ENCODE results near the gene PPP2R5C. TPM values are rescaled to one million over a fixed set of nuclear protein-coding genes. Genes with fewer than 3 reads are reported as not detected.
A peak's percentile ranks its signal among the peaks of the same experiment; 100 is the strongest.

Gene PPP2R5C
- total and polyA plus RNA-seq, 2 of the 8 experiments (the other 6 are each of a cell fraction or from before 2014, with no cell fraction given): 49.6 to 95.9 TPM

DNA sequence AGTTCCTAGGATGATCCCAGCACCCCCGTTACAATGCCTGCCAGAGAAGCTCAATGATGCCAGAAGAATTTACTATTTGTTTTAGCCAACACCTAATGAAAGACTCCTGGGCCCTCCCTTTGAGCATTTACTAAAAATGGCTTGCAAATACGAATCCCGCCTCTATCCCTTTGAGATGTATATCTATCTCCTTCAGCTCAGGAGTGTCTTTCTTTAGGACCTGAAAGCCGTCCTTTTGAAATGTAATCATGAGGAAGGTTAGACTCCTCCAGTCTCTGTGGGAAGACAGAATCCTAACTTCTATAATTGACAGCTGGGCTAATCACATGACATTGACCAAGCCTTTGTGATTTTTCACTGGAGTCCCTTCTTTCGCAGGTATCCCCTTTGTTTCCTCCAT, 183.7 kb downstream of the PPP2R5C start:
- CTCF ChIA-PET (ENCODE audit: partially characterized antibody): interaction anchor here (0.6 to 1.3 kb wide), 7 partner anchors 9 to 1420 kb away, joined by 3 to 7 read pairs (median 4); no protein-coding TSS in a partner anchor
- H3K23ac ChIP-seq (ENCODE audit: insufficient read length): no peak overlapping the region
- TF ChIP-seq, protein P1, sequence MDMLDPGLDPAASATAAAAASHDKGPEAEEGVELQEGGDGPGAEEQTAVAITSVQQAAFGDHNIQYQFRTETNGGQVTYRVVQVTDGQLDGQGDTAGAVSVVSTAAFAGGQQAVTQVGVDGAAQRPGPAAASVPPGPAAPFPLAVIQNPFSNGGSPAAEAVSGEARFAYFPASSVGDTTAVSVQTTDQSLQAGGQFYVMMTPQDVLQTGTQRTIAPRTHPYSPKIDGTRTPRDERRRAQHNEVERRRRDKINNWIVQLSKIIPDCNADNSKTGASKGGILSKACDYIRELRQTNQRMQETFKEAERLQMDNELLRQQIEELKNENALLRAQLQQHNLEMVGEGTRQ (IDR thresholded peaks at IDR 0.05; ENCODE audit: low read length): peak; percentile 40; the same call in 1 of the 2 replicates
- TF ChIP-seq CTBP2 (IDR thresholded peaks at IDR 0.05; ENCODE audit: borderline replicate concordance, insufficient read depth, insufficient read length, low read length) (no peak), POU5F1 (IDR thresholded peaks at IDR 0.05; ENCODE audit: low read depth, low read length) (peak; percentile 45; the same call in 1 of the 2 replicates), KDM4A (IDR thresholded peaks at IDR 0.05; ENCODE audit: low read depth, low read length, severe bottlenecking) (no peak), FOSL1 (IDR thresholded peaks at IDR 0.05; ENCODE audit: insufficient read depth, low read depth, low read length) (no peak), SIN3A (conservative IDR thresholded peaks at IDR 0.05 in 1 of 2, IDR thresholded peaks at IDR 0.05 in 1 of 2; ENCODE audit: low read depth in 1 of 2, low read length in 2 of 2) (peak; percentile 76 to 80; a peak in 3 of 4 replicates), EGR1 (IDR thresholded peaks at IDR 0.05; ENCODE audit: borderline replicate concordance, low read depth, low read length) (no peak), PHF8 (conservative IDR thresholded peaks at IDR 0.05; ENCODE audit: low read depth, low read length) (no peak), TCF12 (IDR thresholded peaks at IDR 0.05; ENCODE audit: low read depth, low read length) (peak; percentile 93), POLR2AphosphoS5 (IDR thresholded peaks at IDR 0.05; ENCODE audit: low read depth, low read length) (peak; percentile 39; the same call in 1 of the 2 replicates), NANOG (IDR thresholded peaks at IDR 0.05; ENCODE audit: insufficient read depth, low read depth, low read length, poor library complexity, severe bottlenecking) (peak; percentile 73)

More for the DNA sequence above, 183.7 kb downstream of the PPP2R5C start:
- Histone ChIP-seq H4K91ac (replicated peaks; ENCODE audit: insufficient read length, low read length) (no peak overlapping the region), H2AFZ (ENCODE audit: low read length) (no peak overlapping the region), H3K36me3 (ENCODE audit: control insufficient read depth in 2 of 4, insufficient read depth in 4 of 4, low read length in 3 of 4) (no peaks in the 10 kb centered on the region), H3K4me1 (replicated peaks in 1 of 4; ENCODE audit: control insufficient read depth in 3 of 4, insufficient read depth in 4 of 4, low read length in 3 of 4) (peaks cover 0 to 12% (median 5%) of the 10 kb centered on the region in 4 experiments; a peak in 5 of 7 replicates), H3K4me3 (ENCODE audit: extremely low read depth in 1 of 4, insufficient read depth in 2 of 4, low read depth in 3 of 4, low read length in 4 of 4) (no peak overlapping the region), H3K23me2 (ENCODE audit: low read depth, low read length) (peaks cover 13% of the 10 kb centered on the region), H3K79me1 (ENCODE audit: low read depth, low read length) (peaks cover 4% of the 10 kb centered on the region; the same call in 1 of the 2 replicates), H2BK120ac (replicated peaks; ENCODE audit: low read depth, low read length) (no peak overlapping the region), H3K9ac (replicated peaks in 1 of 4; ENCODE audit: extremely low read depth in 1 of 4, low read depth in 3 of 4, low read length in 3 of 4) (no peak overlapping the region), H2AK5ac (ENCODE audit: low read depth, low read length) (no peak overlapping the region), H3K56ac (replicated peaks; ENCODE audit: insufficient read length, low read depth, low read length) (no peak overlapping the region), H2BK5ac (ENCODE audit: low read depth, low read length) (no peak overlapping the region), H2BK15ac (ENCODE audit: low read length) (no peak overlapping the region), H3K27ac (ENCODE audit: low read depth, low read length) (no peak overlapping the region), H4K20me1 (replicated peaks in 1 of 2; ENCODE audit: control insufficient read depth in 1 of 2, insufficient read depth in 2 of 2, low read length in 2 of 2) (peaks cover 0 to 2% of the 10 kb centered on the region in 2 experiments), H2BK12ac (ENCODE audit: low read depth, low read length) (no peak overlapping the region), H3K4me2 (ENCODE audit: insufficient read depth in 1 of 2, low read depth in 2 of 2, low read length in 2 of 2) (peak overlapping the region; percentile 10 to 23; a peak in 2 of 4 replicates), H3K9me3 (ENCODE audit: insufficient read depth in 2 of 2, low read depth in 1 of 2, low read length in 1 of 2) (no peaks in the 10 kb centered on the region), H3K14ac (ENCODE audit: insufficient read length) (no peak overlapping the region), H3K18ac (ENCODE audit: extremely low read depth, low read length) (no peak overlapping the region), H3K4ac (replicated peaks; ENCODE audit: insufficient read length, low read depth, low read length) (no peak overlapping the region), H2BK20ac (ENCODE audit: low read length) (no peak overlapping the region), H4K8ac (ENCODE audit: extremely low read depth, insufficient read depth, low read length) (no peak overlapping the region), H3K79me2 (ENCODE audit: control insufficient read depth in 1 of 2, insufficient read depth in 2 of 2, low read length in 2 of 2) (peaks cover 0 to 6% of the 10 kb centered on the region in 2 experiments; a peak in 1 of 4 replicates), H3K27me3 (replicated peaks in 1 of 4; ENCODE audit: control insufficient read depth in 3 of 4, extremely low read depth in 1 of 4, insufficient read depth in 3 of 4, low read length in 3 of 4) (peaks cover 24 to 44% (median 36%) of the 10 kb centered on the region in 4 experiments), H4K5ac (ENCODE audit: insufficient read length, low read depth, low read length) (no peak overlapping the region)
- 4% methylated on average over 5 of the region's 5 CpGs; no CpG with 5 or more reads in 1 of the 2 experiments for WGBS, 2 experiments (ENCODE audit: extremely low coverage in 1 of 2, insufficient coverage in 1 of 2, insufficient read length in 1 of 2, insufficient replicate concordance in 2 of 2, low coverage in 1 of 2, low lambda C conversion rate in 2 of 2, missing lambda C conversion rate in 1 of 2)
- DNase-seq (ENCODE audit: low read depth in 1 of 2, low spot score in 2 of 2) (peak in 1 of 2 experiments; percentile 46), FAIRE-seq (peak; percentile 92)
- POLR2A ChIA-PET (ENCODE audit: partially characterized antibody): interaction anchor here (0.6 to 1.3 kb wide), 4 partner anchors 12 to 27 kb away, joined by 4 to 6 read pairs (median 4); no protein-coding TSS in a partner anchor
